ENCODE results near the gene NKD1.

The NKD1 gene

GRCh38 chr16:50668368-50669008 is 120.3 kb downstream of the NKD1 start:
- peaks cover 18% of the 10 kb centered on the region for H3K9me3 Mint-ChIP-seq
- peak overlapping the region; percentile 77 for H3K27ac Mint-ChIP-seq
- no peaks in the 10 kb centered on the region for H3K27me3 Mint-ChIP-seq (ENCODE audit: low read depth)
- no peak overlapping the region for H3K4me3 Mint-ChIP-seq
- H3K4me1 Mint-ChIP-seq (ENCODE audit: low read depth): peaks cover 37% of the 10 kb centered on the region
- H3K36me3 Mint-ChIP-seq (ENCODE audit: low read depth): peaks cover 63% of the 10 kb centered on the region
- DNase-seq (ENCODE audit: low spot score): no peak

DNA sequence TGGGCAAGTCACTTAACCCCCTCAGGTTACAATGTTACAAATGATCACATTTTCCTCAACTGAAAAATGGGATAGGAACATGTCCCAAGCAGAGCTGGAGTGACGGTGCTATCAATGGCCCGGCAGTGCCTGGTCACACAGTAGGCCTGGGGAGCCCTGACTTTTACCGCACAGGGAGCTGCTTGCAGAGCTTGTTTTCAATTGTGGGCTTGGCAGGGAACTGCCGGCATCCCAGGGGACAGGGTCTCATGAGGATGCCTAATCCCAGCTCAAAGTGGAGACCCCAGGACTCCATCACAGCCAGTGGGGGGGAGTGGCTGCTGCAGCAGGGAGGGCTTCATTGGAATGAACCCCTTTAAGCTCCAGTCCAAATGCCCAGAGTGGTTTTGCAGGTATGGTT is 121.5 kb downstream of the NKD1 start:
- Mint-ChIP-seq H3K4me3 (no peak overlapping the region), H3K27ac (no peak overlapping the region), H3K36me3 (ENCODE audit: low read depth) (peaks cover 67% of the 10 kb centered on the region), H3K27me3 (ENCODE audit: low read depth) (no peaks in the 10 kb centered on the region), H3K4me1 (ENCODE audit: low read depth) (peaks cover 34% of the 10 kb centered on the region), H3K9me3 (peaks cover 21% of the 10 kb centered on the region)
- no peak for DNase-seq (ENCODE audit: low spot score)

- Mint-ChIP-seq H3K4me1 (ENCODE audit: low read depth) (peaks cover 28% of the 10 kb centered on the region), H3K27me3 (ENCODE audit: low read depth) (no peaks in the 10 kb centered on the region), H3K9me3 (peaks cover 21% of the 10 kb centered on the region), H3K4me3 (no peak overlapping the region), H3K27ac (no peak overlapping the region), H3K36me3 (ENCODE audit: low read depth) (peaks cover 71% of the 10 kb centered on the region)
- DNase-seq (ENCODE audit: low spot score): no peak
Observed at GRCh38 chr16:50670476-50670875, 122.3 kb downstream of the NKD1 start.

- H3K27me3 Mint-ChIP-seq (ENCODE audit: low read depth): no peaks in the 10 kb centered on the region
- no peak overlapping the region for H3K4me3 Mint-ChIP-seq
- H3K4me1 Mint-ChIP-seq (ENCODE audit: low read depth): peaks cover 23% of the 10 kb centered on the region
- H3K9me3 Mint-ChIP-seq: peaks cover 21% of the 10 kb centered on the region
- H3K27ac Mint-ChIP-seq: peak overlapping the region; percentile 43
- peaks cover 84% of the 10 kb centered on the region for H3K36me3 Mint-ChIP-seq (ENCODE audit: low read depth)
- DNase-seq (ENCODE audit: low spot score): no peak
Observed at GRCh38 chr16:50671644-50672260, 123.6 kb downstream of the NKD1 start.

DNA sequence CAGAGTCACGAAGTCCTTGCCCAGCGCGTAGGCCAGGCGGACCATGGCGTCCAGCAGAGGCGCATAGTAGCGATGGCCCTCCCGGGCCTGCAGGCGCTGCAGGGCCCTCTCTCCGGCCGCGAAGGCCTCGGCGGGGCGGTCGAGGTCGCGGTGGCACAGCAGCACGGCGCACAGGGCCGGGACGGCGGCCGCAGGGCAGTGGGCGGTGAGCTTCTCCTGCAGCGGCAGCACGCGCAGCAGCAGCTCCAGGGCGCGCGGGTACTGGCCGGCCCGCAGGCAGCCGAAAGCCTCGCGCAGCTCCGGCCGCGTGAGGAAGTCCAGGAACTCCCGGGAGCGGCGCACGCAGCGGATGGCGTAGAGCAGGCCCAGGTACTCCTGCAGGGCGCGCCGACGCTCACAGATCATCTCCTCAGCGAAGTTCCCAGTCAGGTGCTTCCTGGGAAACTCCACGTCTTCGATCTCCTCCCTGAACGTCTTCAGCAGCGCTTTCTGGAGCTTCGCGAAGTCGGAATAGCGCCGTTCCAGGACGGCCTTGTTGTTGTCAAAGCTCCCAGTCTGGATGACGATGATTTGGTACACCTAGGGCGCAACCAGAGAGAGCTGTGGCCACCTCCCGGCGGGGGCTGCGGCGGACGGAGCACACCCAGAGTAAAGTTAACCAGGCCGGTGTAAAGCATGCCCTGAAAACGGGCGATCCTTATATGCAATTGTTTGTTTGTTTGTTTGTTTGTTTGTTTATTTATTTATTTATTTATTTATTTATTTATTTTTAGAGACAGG is 125.5 kb downstream of the NKD1 start:
- H3K9me3 Mint-ChIP-seq: peaks cover 21% of the 10 kb centered on the region
- H3K27ac Mint-ChIP-seq: no peak overlapping the region
- H3K4me3 Mint-ChIP-seq: no peak overlapping the region
- peaks cover 93% of the 10 kb centered on the region for H3K36me3 Mint-ChIP-seq (ENCODE audit: low read depth)
- peaks cover 21% of the 10 kb centered on the region for H3K4me1 Mint-ChIP-seq (ENCODE audit: low read depth)
- DNase-seq (ENCODE audit: low spot score): no peak
- no peaks in the 10 kb centered on the region for H3K27me3 Mint-ChIP-seq (ENCODE audit: low read depth)

DNA sequence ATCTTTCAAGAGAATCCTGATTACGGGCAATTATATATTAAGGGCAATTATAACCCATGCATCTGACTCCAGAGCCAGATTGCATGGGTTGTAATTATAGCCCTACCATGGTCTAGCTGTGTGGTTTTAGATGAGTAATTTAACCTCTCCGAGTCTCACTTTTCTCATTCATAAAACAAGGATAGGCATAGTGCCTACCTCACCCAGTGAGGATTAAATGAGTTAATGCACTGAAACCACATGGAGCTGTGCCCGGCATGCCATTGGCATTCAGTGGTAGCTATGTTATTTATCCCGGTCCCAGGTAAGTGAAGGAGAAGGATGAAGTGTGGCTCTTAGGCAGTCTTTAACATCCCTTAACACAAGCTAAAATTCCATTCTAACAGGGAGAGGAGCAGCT is 126.6 kb downstream of the NKD1 start:
- no peak overlapping the region for H3K4me3 Mint-ChIP-seq
- DNase-seq (ENCODE audit: low spot score): no peak
- H3K36me3 Mint-ChIP-seq (ENCODE audit: low read depth): peaks cover 92% of the 10 kb centered on the region
- peaks cover 30% of the 10 kb centered on the region for H3K4me1 Mint-ChIP-seq (ENCODE audit: low read depth)
- H3K27me3 Mint-ChIP-seq (ENCODE audit: low read depth): no peaks in the 10 kb centered on the region
- H3K27ac Mint-ChIP-seq: no peak overlapping the region
- peaks cover 21% of the 10 kb centered on the region for H3K9me3 Mint-ChIP-seq

DNA sequence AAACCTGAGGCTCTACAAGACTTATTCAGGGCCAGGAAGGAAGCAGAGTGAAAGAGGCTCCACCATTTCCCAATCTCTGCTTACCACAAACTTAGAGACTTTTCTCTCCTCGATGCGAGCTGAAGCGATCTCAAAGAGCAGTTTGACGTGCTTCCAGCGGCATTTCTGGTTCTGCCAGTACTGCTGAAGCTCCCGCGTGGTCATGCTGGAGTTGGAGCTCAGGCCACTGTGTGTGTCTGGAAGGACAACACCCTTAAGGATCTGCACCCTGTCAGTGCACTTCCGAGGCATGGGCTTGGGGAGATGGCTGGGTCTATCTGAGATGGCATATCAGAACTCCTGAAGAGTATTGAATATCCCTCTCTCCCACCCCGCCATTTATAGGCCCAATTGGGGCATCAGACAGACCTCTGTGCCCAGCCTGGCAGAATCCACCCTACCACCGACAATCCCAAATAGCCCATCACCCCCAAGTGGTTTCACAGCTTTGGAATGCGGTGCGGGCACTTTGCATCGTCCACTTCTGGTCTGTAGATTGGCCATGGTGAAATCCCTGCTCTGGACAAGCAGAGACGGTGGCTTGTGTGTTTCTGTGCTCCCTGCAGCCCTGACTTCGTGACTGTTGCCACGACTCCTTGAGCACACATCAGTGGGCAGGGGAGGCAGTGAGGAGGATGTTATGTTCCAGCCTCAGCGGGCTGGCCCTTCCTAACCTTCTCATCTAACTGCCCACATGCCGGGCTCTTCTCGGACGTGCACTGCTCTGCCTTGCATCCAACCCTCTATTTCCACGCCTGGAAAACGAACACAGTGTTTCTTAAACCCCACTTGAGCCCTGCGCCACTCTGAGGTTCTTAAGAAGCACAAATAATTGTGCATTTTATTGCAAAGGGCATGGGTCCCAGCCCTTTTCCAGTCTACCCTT is 127.8 kb downstream of the NKD1 start:
- Mint-ChIP-seq H3K4me3 (no peak overlapping the region), H3K27ac (no peak overlapping the region), H3K9me3 (peaks cover 21% of the 10 kb centered on the region), H3K36me3 (ENCODE audit: low read depth) (peaks cover 86% of the 10 kb centered on the region), H3K4me1 (ENCODE audit: low read depth) (peaks cover 36% of the 10 kb centered on the region), H3K27me3 (ENCODE audit: low read depth) (no peaks in the 10 kb centered on the region)
- no peak for DNase-seq (ENCODE audit: low spot score)

- peaks cover 16% of the 10 kb centered on the region for H3K9me3 Mint-ChIP-seq
- H3K36me3 Mint-ChIP-seq (ENCODE audit: low read depth): peaks cover 78% of the 10 kb centered on the region
- H3K4me3 Mint-ChIP-seq: no peak overlapping the region
- H3K27me3 Mint-ChIP-seq (ENCODE audit: low read depth): no peaks in the 10 kb centered on the region
- no peak for DNase-seq (ENCODE audit: low spot score)
- no peak overlapping the region for H3K27ac Mint-ChIP-seq
- peaks cover 37% of the 10 kb centered on the region for H3K4me1 Mint-ChIP-seq (ENCODE audit: low read depth)
Observed at GRCh38 chr16:50676684-50677225, 128.6 kb downstream of the NKD1 start.

- peak overlapping the region; percentile 67 for H3K27ac Mint-ChIP-seq
- DNase-seq (ENCODE audit: low spot score): no peak
Observed at GRCh38 chr16:50677351-50677750, 129.2 kb downstream of the NKD1 start.

DNA sequence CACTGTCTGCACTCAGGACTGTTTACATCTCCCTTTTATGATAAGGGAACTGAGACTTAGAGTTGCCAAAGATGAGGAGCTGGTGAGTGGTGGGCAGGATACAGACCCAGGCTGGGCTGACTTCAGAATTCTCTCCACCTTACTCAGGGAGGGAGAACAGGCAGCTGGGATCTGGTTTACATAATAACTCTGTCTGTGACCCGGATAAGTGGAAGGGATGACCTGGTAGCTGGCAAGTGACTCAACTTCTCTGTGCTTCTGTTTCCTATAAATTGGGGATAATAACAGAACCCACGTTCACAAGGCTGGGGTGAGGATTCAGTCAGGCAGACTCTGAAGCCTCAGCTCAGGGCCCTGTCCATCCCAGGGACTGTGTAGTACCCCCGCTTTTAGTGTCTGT is 130.3 kb downstream of the NKD1 start:
- H3K27ac Mint-ChIP-seq: peak overlapping the region; percentile 34
- peaks cover 3% of the 10 kb centered on the region for H3K9me3 Mint-ChIP-seq
- peaks cover 62% of the 10 kb centered on the region for H3K36me3 Mint-ChIP-seq (ENCODE audit: low read depth)
- H3K27me3 Mint-ChIP-seq (ENCODE audit: low read depth): no peaks in the 10 kb centered on the region
- H3K4me3 Mint-ChIP-seq: peak overlapping the region; percentile 93
- H3K4me1 Mint-ChIP-seq (ENCODE audit: low read depth): peaks cover 51% of the 10 kb centered on the region
- no peak for DNase-seq (ENCODE audit: low spot score)

More at GRCh38 chr16:50677351-50677750, 129.2 kb downstream of the NKD1 start:
- Mint-ChIP-seq H3K4me3 (peak overlapping the region; percentile 93), H3K4me1 (ENCODE audit: low read depth) (peaks cover 42% of the 10 kb centered on the region), H3K27me3 (ENCODE audit: low read depth) (no peaks in the 10 kb centered on the region), H3K9me3 (peaks cover 11% of the 10 kb centered on the region), H3K36me3 (ENCODE audit: low read depth) (peaks cover 72% of the 10 kb centered on the region)

GRCh38 chr16:50679266-50679665 is 131.1 kb downstream of the NKD1 start:
- H3K4me3 Mint-ChIP-seq: peak overlapping the region; percentile 93
- H3K27me3 Mint-ChIP-seq (ENCODE audit: low read depth): no peaks in the 10 kb centered on the region

DNA sequence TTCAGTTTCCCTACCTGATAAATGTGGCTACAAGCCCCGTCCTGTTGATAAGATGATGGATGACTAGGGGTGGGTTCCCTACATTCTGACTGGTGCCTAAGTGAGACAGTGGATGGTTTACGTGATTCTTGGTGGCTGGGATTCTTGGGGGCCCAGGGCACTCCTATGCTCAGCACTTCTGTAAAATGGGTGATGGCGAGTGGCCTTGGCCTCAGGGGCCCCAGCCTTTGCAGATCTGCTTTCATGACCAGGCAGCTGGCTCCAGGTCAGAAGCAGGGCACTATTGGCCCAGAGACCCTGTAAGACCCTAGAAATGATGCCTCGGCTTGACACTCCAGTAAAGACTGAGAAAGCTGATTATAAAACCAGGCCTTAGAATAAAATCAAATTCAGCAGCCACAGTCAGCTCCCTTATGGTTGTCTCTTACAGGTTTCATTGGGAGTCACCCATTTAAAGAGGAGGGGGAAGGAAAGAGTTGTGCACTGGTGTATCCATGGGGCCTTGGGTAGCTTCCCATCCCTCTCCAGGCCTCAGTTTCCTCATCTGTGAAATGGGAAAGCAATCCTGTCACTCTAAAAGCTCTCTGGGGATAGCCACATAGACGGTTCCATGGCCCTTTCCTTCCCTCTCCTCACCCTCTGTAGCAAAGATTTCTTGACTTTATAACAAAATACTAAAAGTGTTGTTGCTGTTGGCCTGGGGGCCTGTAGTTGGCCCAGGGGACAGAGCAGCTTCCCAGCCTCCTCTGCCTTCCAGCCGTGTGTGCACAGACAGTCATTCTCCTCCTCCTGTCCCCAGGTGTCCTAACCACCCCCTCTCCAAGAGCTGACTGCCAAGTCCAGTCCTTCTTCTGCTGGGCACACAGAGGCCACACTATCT is 131.7 kb downstream of the NKD1 start:
- H3K27ac Mint-ChIP-seq: peak overlapping the region; percentile 85
- H3K36me3 Mint-ChIP-seq (ENCODE audit: low read depth): peaks cover 52% of the 10 kb centered on the region
- H3K9me3 Mint-ChIP-seq: no peaks in the 10 kb centered on the region
- no peak for DNase-seq (ENCODE audit: low spot score)
- H3K4me1 Mint-ChIP-seq (ENCODE audit: low read depth): peaks cover 64% of the 10 kb centered on the region
- H3K4me3 Mint-ChIP-seq: peak overlapping the region; percentile 93
- H3K27me3 Mint-ChIP-seq (ENCODE audit: low read depth): no peaks in the 10 kb centered on the region

More at GRCh38 chr16:50679266-50679665, 131.1 kb downstream of the NKD1 start:
- H3K36me3 Mint-ChIP-seq (ENCODE audit: low read depth): peaks cover 56% of the 10 kb centered on the region
- DNase-seq (ENCODE audit: low spot score): no peak
- peak overlapping the region; percentile 85 for H3K27ac Mint-ChIP-seq
- no peaks in the 10 kb centered on the region for H3K9me3 Mint-ChIP-seq
- H3K4me1 Mint-ChIP-seq (ENCODE audit: low read depth): peaks cover 57% of the 10 kb centered on the region

Measured in T-helper 2 cell treated with Interferon-gamma antibody and Interleukin-4, amounts not matched to agents 5 μg/mL and 100 μg/mL, for 36 hours (primary cell).